HG02610 (cell line): ENCODE data around the gene HOXB8.

Experiments
- ATAC-seq: cut with Tn5 transposase; IDR thresholded peaks from one replicate; pipeline ENCODE4 v1.9.1; 2021; ENCODE audit warnings: mild to moderate bottlenecking, moderate library complexity; ENCODE audit not compliant: unreplicated experiment

The HOXB8 gene

DNA sequence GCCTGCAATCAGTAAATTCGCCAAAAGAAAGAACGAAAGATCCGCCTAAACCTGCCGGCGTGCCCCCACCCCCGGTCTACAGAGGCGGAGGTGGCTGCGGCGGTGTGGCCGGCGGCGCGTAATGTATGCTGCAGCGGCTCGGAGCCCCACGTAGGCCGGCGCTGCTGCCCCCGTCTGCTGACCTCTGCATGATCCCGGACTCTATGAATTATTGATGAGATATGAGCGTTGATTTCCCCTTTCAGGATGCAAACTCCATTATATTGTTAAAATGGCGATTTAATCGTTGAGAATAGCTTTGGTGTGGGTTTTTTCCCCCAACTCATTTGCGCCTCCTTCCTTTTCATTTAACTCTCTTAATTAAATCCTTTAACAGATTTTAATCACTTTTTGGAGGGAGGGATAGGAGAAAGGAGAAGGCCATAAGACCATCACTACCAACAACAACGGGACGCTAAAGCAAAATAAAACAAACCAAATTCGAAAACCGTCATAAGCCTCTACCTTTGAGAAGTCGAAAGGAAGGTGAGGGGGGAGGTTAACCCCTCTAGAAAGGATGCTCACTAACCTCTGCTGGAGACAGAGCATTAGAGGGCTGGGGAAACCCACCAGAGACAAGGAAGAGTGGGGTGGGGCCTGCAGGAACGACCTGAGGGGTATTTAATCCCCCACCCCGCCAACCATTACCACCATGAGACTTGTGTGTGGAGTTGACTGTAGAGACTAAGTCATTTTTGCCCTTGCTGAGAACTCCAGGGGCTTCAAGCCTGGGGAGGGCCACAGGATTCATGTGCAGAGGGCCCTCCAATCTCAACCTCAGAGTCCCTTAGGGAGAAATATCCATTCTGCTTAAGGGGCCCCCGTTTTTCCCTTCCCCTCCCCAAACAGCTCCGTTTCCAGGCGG is 28.5 kb downstream of the HOXB8 start:
- ATAC-seq: no peak

DNA sequence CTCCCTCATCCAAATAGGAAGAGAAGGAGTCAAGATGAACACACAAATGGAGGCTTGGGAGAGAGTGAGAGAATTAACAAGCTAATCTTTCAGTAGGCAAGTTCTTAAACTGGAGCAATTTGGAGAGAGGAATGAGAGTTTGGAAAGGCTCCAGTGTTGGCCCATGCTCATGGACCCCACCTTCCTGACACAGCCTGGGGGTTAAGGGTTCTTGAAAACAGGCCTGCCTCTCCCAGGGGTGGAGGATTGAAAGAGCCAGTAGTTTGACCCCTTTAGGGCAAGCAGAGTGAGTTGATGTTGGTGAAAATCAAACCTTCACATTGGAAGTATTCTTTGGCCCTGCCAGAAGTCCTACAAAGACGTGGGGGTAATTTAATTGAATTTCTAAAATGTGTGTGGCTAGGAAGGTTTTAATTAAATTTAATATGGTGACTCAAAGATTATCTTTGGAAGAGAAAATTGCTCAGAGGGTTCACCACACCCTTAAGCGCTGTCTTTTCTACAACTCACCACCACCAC is 30.8 kb downstream of the HOXB8 start:
- ATAC-seq: no peak

DNA sequence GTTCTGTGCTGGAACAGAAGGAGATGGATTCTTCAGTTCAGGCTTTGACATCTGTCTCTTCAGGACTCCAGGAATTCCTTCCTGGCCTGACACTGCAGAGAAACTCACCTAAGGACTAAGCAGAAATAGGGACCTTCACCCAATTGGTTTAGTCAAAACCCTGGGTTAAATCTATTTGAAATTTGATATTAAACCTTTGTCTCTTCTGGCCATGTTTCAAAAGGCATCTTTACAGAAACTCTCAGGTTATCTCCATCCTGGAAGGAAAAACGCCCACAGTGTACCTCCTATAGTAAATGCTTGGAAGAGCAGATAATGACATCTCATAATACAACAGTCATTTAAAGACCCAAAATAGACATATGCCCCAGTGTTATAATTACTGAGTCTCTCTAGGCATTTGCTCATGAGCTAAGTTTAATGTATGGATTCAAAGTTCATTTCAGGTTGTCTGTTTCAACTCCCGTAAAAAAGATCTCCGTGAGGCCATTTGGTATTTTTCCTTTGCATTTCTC is 31.3 kb downstream of the HOXB8 start:
- ATAC-seq: no peak

DNA sequence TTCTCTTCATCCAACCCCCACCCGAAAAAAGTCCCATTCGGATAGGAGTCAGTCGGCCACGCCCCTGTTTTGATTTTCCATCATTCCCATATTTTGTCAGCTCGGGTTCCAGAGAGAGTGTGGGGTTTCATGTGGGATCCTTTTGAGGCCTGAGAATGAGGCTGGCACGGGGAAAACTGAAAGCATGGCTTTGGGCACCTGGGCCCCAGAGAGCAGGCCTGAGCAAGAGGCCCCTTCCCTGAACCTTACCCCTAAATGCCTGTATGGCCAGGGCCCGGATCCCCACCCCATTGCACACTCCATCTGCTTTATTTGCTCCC is 32.4 kb downstream of the HOXB8 start:
- ATAC-seq: no peak

DNA sequence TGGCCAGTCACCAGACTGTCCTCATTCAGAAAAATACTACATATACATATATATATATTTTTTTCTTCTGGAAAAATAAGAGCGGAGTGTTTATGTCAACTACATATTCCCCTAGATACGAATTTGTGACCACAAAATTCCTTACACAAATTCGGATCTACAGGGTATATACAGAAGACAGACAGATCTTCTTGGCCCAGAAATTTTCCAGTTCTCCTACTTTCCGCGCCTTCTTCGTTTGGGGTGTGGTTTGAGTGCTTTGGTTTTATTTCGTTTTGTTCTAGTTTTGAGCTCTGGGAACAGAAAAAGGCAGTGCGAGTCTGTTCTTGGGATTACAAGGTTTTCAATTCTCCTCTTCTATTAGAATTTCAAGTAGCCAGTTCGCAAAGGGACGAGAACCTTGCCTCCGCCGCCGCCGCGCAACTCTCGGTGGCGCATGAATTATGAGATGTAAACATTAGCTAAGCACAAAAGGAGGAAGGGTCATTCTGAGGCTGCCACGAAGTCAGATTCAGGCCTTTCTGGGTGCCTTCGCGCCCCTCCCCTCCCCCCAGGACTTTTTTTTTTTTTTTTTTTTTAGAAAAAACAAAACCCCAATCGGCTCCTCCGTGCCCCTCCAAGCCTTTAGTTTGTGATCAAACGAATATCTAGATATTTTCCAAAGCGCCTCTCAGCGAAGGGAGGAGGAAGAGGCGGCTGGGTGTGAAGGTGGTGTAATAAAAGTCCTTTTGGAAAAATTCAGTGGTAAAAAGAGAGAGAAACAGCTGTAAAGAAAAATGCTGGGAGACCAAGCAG is 35.1 kb downstream of the HOXB8 start:
- ATAC-seq: no peak

DNA sequence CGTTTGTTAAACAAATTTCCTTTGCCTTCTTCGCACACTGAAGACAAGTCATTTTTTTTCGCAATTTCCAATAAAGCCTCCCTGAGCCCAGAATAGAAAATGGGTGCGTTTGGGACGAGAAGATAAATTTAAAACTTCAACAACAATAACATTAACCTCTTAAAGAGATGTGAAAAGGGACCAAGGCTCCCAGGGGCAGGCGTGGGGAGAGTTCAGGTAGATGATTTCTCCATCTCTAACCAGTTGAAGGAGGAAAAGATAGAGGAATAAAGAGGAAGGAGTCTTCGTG is 35.7 kb downstream of the HOXB8 start:
- ATAC-seq: no peak

DNA sequence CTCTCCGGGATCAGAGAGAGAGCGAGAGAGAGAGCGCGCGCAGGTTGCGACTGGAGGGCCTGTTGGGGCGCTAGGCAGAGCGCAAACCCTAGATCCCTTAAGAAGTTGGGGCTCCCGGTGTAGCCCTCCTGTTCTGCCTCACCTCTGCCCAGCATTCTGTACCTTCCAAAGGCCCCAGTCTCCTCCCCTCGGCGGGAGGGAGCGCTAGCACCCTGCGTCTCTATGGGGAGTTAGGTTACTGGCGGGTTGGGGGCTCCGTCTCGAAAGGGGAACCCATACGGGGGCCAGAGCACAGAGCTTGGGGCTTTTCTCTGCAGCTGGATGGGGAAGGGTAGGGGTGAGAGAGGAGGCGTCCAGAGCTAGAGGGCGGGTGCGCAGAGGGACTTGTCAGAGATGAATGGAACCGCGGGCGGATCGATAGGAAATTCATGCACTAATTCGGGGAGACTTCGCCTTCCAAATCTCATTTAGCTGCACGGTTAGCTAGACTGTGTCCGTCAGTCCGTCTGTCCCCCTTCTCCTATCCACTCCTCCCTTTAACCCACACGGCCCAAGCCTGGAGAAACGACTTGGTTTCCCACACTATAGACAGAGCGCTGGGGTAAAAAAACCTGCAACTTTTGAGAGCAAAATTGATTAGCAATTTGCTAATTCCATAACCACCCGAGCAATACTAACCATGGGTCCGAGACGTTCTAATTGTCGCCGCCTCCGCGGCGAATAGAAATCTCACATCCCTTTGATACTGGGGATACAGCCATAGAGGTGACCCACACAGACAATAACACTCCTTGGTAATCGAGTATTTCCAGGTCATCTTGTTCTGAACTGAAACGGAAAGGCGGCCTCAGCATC is 36.2 kb downstream of the HOXB8 start:
- no peak for ATAC-seq

DNA sequence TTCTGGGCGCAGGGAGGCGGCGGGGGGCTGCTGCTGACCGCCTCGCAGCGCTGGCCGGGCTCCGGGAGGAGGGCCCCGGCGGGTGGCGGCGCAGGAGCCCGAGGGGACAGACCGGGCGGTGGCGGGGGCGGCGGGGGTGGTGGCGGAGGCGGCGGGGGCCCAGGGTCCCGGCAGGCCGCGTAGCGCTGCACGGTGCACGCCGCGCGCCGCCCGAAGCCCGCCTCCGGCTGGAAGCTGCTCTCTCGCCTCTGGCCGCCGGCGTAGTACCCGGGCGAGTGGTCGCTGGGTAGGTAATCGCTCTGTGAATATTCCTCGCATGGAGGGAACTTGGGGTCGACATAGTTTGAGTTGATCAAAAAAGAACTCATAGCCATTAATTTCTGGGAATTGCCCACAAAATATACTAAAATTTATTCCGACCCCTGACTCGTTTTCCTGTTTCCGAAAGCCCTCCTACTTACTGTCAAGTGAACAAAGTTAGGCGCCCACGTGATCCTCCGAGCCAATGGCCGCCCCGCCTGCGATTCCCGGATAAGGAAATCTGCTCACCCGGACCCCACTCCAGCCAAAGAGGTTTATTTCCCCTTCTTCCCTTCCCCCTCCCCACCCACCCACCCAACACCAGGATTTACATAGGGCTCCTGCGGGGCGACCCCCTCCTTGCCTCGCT is 37.0 kb downstream of the HOXB8 start, which contains the start of gene HOXB4:
Gene HOXB4, minus strand, starts transcription at position 405 of the 670 bp plus-strand sequence. Its CDS starts 31 bp downstream, at position 374.
- no peak for ATAC-seq

DNA sequence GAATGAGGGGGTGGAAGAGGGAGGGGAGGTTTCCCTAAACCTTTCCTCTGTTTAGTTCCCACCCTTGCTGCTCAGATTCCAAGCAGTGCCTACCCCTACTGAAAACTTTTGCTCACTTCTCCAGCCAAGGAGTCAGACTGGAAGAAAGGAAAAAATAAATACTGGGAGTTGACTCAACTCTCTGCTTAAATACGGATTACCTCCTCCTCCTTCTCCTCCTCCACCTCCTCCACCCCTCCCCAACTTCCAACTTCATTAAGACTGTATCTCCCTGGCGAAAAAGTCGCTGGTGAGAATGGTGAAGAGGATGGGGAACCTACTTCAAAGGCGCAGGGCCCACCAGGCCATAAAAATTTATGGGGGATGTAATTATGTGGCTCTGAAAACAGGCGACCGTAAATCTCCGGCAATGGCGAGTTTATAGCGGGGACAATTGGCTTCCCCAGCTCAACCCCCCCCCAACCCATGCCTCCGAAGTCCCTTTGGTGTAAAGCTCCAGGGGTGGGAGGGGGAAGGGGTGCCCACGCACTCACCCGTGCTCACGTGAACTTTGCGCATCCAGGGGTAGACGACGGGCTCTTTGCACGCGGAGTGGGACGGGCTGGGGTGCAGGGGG is 37.7 kb downstream of the HOXB8 start:
- ATAC-seq: no peak

DNA sequence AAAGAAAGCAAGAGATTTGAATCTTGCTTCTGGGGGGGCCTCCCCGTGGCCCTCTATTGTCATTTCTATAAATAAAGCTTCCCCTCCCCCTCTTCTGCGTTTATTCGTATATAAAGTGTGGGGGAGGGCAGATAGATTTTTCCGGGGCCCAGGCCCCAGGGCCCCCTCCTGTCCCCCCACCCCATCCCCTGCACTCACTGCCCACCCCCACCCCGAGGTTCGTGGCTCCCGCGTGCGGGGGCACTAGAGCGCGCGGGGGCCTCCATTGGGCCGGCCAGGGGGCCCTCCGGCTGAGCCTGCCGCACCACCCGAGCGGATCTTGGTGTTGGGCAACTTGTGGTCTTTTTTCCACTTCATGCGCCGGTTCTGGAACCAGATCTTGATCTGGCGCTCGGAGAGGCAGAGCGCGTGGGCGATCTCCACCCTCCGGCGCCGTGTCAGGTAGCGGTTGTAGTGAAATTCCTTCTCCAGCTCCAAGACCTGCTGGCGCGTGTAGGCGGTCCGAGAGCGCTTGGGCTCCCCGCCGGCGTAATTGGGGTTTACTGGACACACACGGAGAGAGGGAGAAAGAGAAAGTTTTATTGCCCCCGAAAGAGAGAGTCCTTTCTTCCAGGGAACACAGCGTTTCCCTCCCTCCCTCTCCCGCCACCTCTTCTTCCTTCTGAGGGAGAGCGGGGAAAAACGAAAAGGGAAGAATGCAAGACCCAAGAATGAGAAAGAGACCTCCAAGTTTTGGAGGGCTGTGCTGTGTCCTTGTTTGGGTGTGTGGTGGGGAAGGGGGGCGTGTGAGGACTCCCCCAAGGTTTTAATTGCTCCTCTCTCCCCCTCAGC is 38.4 kb downstream of the HOXB8 start:
- no peak for ATAC-seq

DNA sequence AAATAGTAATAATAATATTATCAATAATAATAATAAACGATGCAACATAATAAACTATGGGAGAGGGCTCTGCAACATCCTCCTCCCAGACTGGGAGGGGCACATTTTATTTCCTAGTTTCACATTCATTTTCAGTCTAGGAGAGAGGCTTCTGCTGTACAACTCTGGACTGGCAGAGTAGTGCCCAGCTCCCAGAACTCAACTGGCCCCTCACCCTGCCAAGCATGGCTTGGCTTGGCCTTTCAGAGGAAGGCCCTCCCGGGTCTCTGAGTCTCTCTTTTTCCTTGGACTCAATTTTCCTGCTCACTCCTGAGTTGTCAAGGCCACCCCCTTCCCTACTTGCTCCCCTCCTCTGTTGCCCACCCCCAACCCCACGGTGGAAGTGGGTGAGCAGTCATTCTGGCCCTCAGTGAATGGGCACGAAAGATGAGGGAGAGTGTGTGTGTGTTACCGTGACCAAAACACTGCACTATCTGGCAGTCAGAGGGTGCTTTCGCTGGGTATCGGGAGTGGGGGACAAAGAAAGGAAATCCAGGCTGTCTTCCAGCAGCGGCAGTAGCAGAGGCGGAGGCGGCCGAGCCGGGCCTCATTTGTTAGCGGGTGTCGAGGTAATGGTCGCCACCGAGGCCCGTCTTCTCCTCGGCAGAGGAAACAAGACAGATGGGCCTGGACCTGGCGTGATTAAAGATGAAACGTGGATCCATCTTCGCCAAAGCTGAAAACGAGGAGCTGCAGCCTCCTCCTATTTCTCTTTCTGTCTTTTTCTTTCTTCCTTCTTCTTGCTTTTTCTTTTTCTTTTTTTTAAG is 39.2 kb downstream of the HOXB8 start:
- ATAC-seq: no peak

DNA sequence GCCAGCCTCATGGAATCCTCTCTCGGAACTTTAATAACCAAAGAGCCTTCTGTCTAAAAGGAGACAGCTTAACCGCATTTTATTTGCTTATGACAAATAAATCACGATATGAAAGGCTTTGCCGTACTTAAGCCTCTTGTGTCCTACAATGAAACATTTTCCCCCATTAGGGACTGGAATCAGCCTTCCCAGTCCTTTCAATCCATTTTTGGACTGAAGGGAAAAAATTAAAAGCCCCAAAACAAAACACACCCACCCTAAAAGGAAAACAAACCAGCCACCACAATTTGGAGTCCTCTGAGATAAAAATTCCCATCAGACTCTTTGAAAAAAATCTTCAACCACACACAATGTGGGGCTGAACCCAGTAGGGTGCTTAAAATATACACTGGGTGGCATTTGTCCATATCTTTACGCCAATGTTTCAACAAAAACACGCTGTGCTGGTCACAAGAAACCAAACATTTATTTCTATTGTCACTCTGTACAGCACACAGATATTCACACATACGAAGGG is 40.0 kb downstream of the HOXB8 start:
- ATAC-seq: no peak

DNA sequence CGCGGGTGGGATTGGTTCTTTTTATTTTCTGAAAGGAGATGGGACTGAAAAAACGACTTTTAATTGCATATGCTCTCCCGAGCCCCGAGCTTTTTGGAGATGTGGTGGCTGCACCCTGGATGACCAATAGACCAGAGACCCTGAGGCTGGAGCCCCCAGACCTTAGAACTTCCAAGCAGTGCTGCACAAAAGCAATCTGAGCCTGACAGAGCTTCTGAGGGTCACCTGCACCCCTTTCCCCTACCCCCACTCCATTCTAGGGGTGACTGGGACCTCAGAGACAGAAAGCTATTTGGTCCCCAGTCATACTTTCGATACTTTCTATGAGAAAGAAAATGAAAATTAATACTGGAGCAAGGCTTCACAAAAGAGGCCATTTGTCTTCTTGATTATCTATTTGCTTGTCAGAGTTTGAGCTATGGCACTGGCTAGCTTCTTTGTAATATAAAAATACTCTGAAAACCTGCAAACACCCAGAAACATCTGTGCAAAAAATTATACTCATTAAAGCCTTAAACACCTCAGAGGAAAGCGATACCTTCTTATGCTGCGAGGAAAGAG is 40.5 kb downstream of the HOXB8 start:
- ATAC-seq: no peak

DNA sequence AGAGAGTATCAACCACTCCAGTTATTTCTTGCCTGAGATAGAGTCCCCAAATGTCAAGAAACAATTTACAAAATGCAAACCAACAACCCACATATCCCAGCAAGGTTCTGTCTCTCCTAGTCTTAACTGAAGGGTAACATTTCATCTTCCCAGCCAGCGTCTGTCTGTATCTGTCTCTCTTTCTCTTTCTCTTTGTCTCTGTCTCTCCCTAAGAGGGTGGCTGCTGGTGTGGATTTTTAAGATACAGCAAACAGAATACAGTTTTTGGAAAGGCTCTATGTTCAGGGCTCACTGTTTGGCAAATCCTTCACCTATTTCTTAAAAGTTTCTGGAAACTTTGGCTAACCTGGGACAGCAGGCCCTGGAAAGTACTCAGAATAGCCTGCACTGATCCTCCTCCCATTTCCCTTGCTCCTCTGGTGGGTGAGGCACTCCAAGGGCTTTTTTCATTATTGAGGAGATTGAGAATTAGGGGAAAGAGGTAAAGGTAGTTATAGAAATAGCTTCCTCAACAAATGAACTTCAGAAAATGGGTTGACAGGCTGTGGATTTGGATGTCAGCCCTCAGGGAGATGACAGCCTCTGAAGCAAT is 43.2 kb downstream of the HOXB8 start:
- ATAC-seq: no peak

DNA sequence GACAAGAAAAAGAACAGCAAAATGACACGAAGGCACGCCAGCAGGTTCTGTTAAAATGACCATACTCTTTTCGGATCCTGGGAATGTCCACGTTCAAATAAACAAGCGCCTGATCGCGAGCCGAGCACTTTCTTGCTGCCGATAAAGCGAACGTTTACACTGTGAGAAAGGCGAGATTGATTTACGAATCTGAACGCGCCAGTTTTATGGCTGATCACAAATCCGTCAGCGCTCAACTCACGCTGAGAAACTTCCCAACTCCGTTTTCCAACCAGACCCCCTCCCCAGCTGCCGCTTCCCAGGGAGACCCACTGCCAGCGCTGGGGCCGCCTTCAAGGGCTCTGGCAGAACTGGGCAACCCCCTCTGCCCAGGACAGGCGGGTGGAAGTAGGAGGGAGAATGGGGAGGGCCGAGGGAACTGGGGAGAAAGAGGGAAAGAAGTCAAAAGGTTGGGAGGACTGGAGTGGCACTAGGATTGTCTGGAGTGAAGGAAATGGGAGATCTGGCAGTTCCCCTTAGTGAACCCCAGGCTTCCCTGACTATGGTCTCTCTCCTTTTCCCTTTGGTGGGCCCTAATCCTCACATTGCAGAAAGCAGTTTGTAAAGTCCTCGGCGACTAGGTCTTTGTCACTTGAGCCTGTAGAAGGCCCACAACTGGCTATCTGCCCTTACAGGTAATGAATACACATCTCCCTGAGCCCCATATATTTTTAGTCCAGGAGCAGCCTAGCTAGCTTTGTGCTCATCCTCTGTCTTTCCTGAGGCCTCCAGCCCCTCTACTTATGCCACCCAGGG is 43.9 kb downstream of the HOXB8 start:
- ATAC-seq: no peak

DNA sequence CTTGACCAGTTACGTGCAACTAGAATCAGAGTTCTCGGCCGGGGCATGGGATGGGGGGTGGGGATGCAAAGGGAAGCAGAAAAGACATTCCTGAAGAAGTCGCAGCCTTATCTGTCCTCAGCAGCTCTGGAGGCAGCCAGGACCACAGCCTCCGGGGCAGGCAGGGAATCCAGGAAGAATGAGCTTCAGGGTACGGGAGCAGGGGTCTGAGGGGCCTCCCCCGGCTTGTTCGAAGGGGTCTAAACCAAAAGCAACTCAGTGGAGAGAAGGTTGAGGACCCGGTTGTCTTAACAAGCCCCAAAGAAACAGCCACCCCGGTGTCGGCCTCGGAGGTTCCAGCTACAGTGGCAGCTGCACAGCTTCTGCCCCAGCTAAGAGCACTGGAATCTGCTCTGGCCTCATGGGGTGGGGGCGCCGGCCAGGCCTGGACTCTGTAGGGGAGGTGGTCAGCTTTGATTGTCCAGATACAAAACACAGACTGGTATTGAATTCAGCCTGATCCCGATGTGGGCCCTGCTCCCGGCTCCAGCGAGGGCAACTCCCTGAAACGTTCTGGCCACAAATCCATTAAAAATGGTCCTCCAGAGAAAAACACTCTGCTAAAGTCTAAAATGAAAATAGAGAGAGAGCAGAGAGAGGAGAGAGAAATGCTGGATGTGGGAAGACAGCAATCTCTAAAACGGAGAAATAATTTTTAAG is 44.6 kb downstream of the HOXB8 start:
- ATAC-seq: no peak
